CD4-positive, alpha-beta T cell (primary cell): ENCODE results near the gene BSND. TPM values are rescaled to one million over a fixed set of nuclear protein-coding genes. Genes with fewer than 3 reads are reported as not detected.
"Not testable (repeated sequence)": the region's sequence is repeated elsewhere in the genome, so short reads cannot be mapped to it uniquely, and the experiment has no call there.

Experiments used
- ATAC-seq: fragments of 200-7000 bp; cut with Tn5 transposase; one replicate; pipeline ENCODE4 v1.10.0; 2022; ENCODE audit warnings: mild to moderate bottlenecking; ENCODE audit not compliant: poor library complexity
- CTCF ChIA-PET: fragments of 350-600 bp; sonication (Branson Sonifier 250); formaldehyde crosslinking; loops from one replicate; lab custom pipeline; 2021; ENCODE audit warnings: antibody characterized with exemption, inconsistent platforms; lab: Charles Lee
- POLR2A ChIA-PET: fragments of 350-600 bp; sonication (Branson Sonifier 250); formaldehyde crosslinking; loops from one replicate; lab custom pipeline; 2021; ENCODE audit warnings: antibody characterized with exemption, inconsistent platforms; lab: Charles Lee
- DNase-seq, 14 experiments: peaks; one replicate each; pipeline ENCODE4 v3.0.0-alpha.2; 2013 to 2020; ENCODE audit warnings: mixed read lengths in 2 of 14
- H3K27ac ChIP-seq, 2 donors: one replicate each; pipeline versions ENCODE4 v1.5.1 to v1.7.0; 2013; ENCODE audit warnings: low read length in 2 of 2, low read depth in 1 of 2, mild to moderate bottlenecking in 1 of 2
- H3K27me3 ChIP-seq, 2 experiments: 1 replicate in 1 of 2; 2 replicates in 1 of 2; pipeline versions ENCODE4 v1.6.1 to v1.7.0; 2013; ENCODE audit warnings: low read length in 2 of 2, control low read depth in 1 of 2, mild to moderate bottlenecking in 1 of 2, moderate library complexity in 1 of 2; ENCODE audit not compliant: insufficient read depth in 2 of 2, control insufficient read depth in 1 of 2
- H3K36me3 ChIP-seq: one replicate; pipeline ENCODE4 v1.6.1; 2013; ENCODE audit warnings: low read length, control low read depth; ENCODE audit not compliant: insufficient read depth
- H3K4me1 ChIP-seq: one replicate; pipeline ENCODE4 v1.6.1; 2013; ENCODE audit warnings: low read length, control low read depth; ENCODE audit not compliant: insufficient read depth
- H3K4me3 ChIP-seq: one replicate; pipeline ENCODE4 v1.5.1; 2013; ENCODE audit warnings: mild to moderate bottlenecking, low read length, moderate library complexity
- H3K9me3 ChIP-seq, 2 experiments: 1 replicate in 1 of 2; 2 replicates in 1 of 2; pipeline versions ENCODE4 v1.6.1 to v1.7.0; 2013; ENCODE audit warnings: low read length in 2 of 2, mild to moderate bottlenecking in 2 of 2, control low read depth in 1 of 2, moderate library complexity in 1 of 2; ENCODE audit not compliant: control insufficient read depth in 1 of 2, insufficient read depth in 1 of 2
- H3K27ac Mint-ChIP-seq: one replicate; pipeline ENCODE4 v1.8.0; 2020; ENCODE audit warnings: mixed read lengths
- H3K27me3 Mint-ChIP-seq: one replicate; pipeline ENCODE4 v1.8.0; 2021; ENCODE audit warnings: mixed read lengths
- H3K36me3 Mint-ChIP-seq: one replicate; pipeline ENCODE4 v1.8.0; 2021; ENCODE audit warnings: low read depth, mixed read lengths
- H3K4me1 Mint-ChIP-seq: one replicate; pipeline ENCODE4 v1.8.0; 2021; ENCODE audit warnings: low read depth, mixed read lengths
- H3K4me3 Mint-ChIP-seq: one replicate; pipeline ENCODE4 v1.8.0; 2020; ENCODE audit warnings: mild to moderate bottlenecking, mixed read lengths
- H3K9me3 Mint-ChIP-seq: one replicate; pipeline ENCODE4 v1.8.0; 2020; ENCODE audit warnings: mixed read lengths
- intact Hi-C, 2 experiments: fragments of 100-400 bp; cut with DNase I in 1 of 2; cut with micrococcal nuclease in 1 of 2; formaldehyde crosslinking; loops; one replicate each; pipeline versions ENCODE4 v1.15.1 to v1.9.0; 2023 to 2025; cut with DNase I, micrococcal nuclease
- total RNA-seq, 174 experiments: library from RNA in 2 of 174; stranded (reverse) in 2 of 174; gene quantifications; one replicate each; pipeline ENCODE4 v1.2.3 and lab custom pipeline; 2021 to 2026
- TF ChIP-seq, protein P1 (sequence below): fragments of 200-600 bp; IDR thresholded peaks from one replicate; pipeline ENCODE4 v1.8.0; 2022; ENCODE audit warnings: antibody characterized with exemption, mild to moderate bottlenecking

BSND gene
- total RNA-seq, 2 experiments from 2014 or later, result not detected

GRCh38 chr1:54959241-54959640 is 39.5 kb upstream of the BSND start:
- H3K9me3 ChIP-seq, result peaks cover 0 to 9% of the 10 kb centered on the region in 2 experiments
- no peaks in the 10 kb centered on the region for H3K36me3 Mint-ChIP-seq
- no peak overlapping the region for H3K27ac Mint-ChIP-seq
- H3K4me1 ChIP-seq, result no peaks in the 10 kb centered on the region
- TF ChIP-seq, protein P1, sequence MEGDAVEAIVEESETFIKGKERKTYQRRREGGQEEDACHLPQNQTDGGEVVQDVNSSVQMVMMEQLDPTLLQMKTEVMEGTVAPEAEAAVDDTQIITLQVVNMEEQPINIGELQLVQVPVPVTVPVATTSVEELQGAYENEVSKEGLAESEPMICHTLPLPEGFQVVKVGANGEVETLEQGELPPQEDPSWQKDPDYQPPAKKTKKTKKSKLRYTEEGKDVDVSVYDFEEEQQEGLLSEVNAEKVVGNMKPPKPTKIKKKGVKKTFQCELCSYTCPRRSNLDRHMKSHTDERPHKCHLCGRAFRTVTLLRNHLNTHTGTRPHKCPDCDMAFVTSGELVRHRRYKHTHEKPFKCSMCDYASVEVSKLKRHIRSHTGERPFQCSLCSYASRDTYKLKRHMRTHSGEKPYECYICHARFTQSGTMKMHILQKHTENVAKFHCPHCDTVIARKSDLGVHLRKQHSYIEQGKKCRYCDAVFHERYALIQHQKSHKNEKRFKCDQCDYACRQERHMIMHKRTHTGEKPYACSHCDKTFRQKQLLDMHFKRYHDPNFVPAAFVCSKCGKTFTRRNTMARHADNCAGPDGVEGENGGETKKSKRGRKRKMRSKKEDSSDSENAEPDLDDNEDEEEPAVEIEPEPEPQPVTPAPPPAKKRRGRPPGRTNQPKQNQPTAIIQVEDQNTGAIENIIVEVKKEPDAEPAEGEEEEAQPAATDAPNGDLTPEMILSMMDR, result no peak
- H3K4me3 ChIP-seq, result no peak overlapping the region
- ChIA-PET POLR2A (no interaction called here), CTCF (interaction anchor here (0.6 kb wide), 1 partner anchor 18 kb away, joined by 3 read pairs; no protein-coding TSS in a partner anchor)
- no peak for ATAC-seq
- no peak overlapping the region for H3K4me3 Mint-ChIP-seq
- peaks cover 18% of the 10 kb centered on the region for H3K27me3 Mint-ChIP-seq
- no peak for DNase-seq
- H3K36me3 ChIP-seq, result no peaks in the 10 kb centered on the region
- no peaks in the 10 kb centered on the region for H3K27me3 ChIP-seq
- intact Hi-C loops, result no loop called here
- no peak overlapping the region for H3K27ac ChIP-seq
- H3K9me3 Mint-ChIP-seq, result peaks cover 6% of the 10 kb centered on the region
- no peaks in the 10 kb centered on the region for H3K4me1 Mint-ChIP-seq

GRCh38 chr1:54962612-54963395 is 35.9 kb upstream of the BSND start:
- Histone ChIP-seq H3K9me3 (peaks cover 0 to 4% of the 10 kb centered on the region in 2 experiments), H3K4me3 (no peak overlapping the region), H3K36me3 (no peaks in the 10 kb centered on the region), H3K27me3 (peaks cover 0 to 2% of the 10 kb centered on the region in 2 experiments), H3K27ac (no peak overlapping the region), H3K4me1 (peaks cover 8% of the 10 kb centered on the region)
- ATAC-seq (no peak), DNase-seq (no peak)
- Mint-ChIP-seq H3K4me1 (no peaks in the 10 kb centered on the region), H3K27ac (no peak overlapping the region), H3K36me3 (no peaks in the 10 kb centered on the region), H3K9me3 (peaks cover 4% of the 10 kb centered on the region), H3K4me3 (no peak overlapping the region), H3K27me3 (peaks cover 16% of the 10 kb centered on the region)
- TF ChIP-seq, protein P1, result no peak
- ChIA-PET POLR2A (no interaction called here), CTCF (interaction anchor here (1.1 kb wide), 1 partner anchor 12 kb away, joined by 3 read pairs; no protein-coding TSS in a partner anchor)
- intact Hi-C loops, result no loop called here

DNA sequence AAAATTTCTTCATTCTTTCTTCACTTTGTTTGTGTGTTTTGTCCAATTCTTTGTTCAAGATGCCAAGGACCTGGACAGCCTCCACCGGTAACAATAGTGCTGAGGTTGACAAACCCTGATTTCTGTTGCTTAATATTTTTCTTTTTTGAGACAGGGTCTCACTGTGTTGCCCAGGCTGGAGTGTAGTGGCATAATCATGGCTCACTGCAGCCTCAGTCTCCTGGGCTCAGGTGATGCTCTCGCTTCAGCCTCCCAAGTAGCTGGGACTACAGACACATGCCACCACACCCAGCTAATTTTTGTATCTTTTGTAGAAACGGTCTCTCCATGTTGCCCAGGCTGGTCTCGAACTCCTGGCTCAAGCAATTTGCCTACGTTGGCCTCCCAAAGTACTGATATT is 34.9 kb upstream of the BSND start:
- ATAC-seq, H3K9me3 ChIP-seq, H3K9me3 Mint-ChIP-seq, POLR2A ChIA-PET, H3K4me3 ChIP-seq, H3K27me3 ChIP-seq, H3K4me1 ChIP-seq, H3K36me3 Mint-ChIP-seq, intact Hi-C loops, H3K4me3 Mint-ChIP-seq, H3K27ac Mint-ChIP-seq, H3K36me3 ChIP-seq, DNase-seq, H3K27ac ChIP-seq, H3K4me1 Mint-ChIP-seq: not testable (repeated sequence)
- CTCF ChIA-PET, result interaction anchor here (1.1 kb wide), 1 partner anchor 13 kb away, joined by 3 read pairs; no protein-coding TSS in a partner anchor
- peaks cover 15% of the 10 kb centered on the region for H3K27me3 Mint-ChIP-seq
